ENCODE measurements around the gene CHDH.

The CHDH gene, protein sequence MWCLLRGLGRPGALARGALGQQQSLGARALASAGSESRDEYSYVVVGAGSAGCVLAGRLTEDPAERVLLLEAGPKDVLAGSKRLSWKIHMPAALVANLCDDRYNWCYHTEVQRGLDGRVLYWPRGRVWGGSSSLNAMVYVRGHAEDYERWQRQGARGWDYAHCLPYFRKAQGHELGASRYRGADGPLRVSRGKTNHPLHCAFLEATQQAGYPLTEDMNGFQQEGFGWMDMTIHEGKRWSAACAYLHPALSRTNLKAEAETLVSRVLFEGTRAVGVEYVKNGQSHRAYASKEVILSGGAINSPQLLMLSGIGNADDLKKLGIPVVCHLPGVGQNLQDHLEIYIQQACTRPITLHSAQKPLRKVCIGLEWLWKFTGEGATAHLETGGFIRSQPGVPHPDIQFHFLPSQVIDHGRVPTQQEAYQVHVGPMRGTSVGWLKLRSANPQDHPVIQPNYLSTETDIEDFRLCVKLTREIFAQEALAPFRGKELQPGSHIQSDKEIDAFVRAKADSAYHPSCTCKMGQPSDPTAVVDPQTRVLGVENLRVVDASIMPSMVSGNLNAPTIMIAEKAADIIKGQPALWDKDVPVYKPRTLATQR

DNA sequence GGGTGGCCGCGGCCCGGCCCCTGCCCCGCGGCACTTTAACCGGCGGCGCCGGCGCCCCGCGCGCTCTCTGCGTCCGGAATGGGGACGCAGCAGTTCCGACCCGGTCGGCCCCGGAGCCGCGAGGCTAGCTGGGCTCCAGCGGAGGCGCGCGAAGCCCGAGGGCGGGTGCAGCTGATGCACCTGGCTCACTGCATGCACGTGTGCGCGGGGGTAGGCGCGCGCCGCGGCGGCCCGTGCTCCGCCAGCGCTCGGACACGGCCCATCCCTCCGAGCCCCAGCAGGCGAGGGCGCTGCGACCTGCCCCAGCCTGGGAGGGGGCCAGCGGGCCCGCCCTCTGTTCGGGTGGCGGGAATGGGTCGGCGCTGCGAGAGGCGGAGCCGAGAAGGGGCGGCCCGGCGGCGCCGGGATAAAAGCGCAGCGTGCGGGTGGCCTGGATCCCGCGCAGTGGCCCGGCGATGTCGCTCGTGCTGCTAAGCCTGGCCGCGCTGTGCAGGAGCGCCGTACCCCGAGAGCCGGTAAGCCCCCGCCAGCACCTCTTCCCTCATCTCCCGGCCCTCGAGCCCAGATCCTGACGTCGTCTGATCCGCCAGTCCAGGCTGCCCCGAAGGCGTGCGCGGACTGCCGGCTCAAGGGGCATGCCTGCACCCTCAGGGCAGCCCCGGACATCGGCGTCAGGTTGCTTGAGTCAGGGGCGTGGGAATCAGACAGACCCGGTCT, at the start of gene CHDH, which contains the start of gene IL17RB:
CHDH (minus strand) TSS at position 286 of the 717 bp plus-strand sequence. CDS start 22,411 bp downstream, outside the sequence.
IL17RB (plus strand) TSS at position 435 of the 717 bp plus-strand sequence; CDS start at position 456, 21 bp downstream.
- no peak for DNase-seq (ENCODE audit: low spot score)

DNA sequence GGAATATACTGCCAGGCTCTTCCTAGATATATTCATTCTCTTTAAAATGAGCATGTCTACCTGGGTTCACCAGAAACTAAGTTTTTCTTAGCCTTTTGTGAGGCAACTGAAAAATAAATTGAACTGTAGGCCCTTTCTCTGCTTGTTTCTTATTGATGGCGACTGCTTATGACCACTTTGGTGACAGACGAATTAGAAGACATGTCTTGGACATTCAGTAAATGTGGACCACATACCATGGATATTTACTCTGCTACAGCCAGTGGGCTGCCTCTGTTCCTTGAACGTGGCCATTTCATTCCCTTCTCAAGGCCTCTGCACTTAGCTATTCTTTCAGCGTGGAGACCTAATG, 46.0 kb upstream of the CHDH start:
- FAIRE-seq (no peak), DNase-seq (ENCODE audit: low spot score) (no peak)

More for the DNA sequence above, at the start of gene CHDH, which contains the start of gene IL17RB:
- no peak for FAIRE-seq

DNA sequence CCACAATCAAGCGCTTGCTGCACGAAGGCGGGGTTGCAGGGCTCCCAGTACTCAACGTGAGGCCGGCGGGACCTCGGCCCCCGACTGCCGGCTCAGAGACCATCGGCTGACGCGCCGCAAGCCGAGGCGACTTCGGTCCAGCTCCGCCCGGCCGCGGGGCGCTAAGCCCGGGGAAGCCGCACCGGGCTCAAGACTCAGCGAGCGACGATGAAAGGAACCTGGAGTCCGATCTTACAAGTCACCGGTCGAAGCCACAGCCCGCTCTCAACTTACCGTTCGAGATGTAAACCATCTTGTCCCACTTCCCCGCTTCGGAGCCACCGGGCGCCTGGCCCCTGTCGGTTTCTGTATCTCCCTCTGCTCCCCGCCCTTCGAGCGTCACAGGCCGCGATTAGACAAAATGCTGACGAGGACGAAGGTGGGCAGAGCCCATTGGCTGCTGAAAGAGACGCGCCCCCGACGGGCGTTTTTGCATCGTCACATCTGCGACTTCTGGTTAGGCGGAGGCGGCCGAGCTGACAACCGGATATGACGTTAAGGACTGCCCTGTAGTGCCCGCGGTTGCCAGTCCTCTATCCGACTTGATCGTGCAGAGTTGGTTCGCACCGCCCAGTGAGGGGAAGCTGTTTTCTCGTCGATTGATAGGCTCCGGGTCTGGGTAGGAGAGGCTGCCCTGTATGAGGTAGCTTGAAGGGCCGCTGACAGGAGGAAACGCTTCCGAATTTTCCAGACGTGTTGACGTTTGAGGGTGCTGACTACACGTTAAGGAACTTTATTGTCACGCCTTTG, 45.5 kb upstream of the CHDH start, which contains the start of gene SELENOK:
SELENOK (minus strand) TSS at position 363 of the 789 bp plus-strand sequence.
- DNase-seq (ENCODE audit: low spot score) (peak; percentile 93), FAIRE-seq (peak; percentile 91)

DNA sequence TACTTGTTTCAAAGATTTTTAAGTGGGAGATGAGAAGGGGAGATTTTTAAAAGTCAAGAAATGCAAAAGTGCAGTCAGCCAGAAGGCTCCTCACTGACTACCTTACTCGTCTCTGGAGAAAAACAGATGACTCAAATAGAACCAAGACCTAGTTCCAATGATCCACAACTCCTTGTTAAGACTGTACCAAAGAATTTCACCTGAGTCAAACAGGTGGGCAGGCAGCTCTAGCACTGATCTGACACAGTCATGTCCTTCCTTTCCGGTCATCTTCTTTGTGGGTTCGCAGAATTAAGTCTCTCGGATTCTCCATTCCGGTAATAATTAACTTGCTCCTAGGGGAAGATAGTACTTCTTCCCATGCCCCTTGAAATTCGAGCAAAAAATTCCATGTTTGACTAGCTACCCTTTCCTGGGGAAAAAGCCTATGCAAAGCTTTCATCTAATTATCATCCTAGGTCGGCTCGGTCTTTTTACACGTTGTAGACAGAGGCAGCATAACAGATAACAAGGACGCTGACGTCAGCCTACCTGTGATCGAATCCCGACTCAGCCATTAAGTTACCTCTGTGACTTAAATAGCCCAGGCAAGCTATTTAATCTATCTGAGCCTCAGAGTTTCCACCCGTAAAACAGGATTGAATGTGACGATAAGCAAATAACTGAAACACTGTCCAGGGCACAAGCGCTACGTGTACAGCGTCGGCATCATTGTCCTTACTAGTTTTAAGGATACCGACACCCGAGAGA, 44.7 kb upstream of the CHDH start:
- DNase-seq (ENCODE audit: low spot score): no peak
- FAIRE-seq: no peak

DNA sequence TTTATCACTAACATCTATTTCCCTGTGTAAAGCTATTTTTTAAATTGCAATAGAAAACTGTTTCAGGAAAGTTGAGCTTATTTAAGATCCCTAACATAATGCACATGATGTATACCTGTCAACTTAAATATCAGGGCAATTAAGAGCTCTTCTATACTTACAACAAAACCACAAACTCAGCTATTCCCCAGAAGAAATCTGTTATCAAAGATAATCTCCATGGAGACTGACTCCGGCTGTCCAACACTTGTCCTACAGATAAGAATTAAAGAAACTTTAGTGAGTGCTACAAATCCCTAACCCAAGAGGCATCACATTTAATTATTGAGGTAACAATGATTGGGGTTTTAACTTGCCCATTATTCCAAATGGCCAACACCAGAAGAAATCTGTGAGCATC, 42.0 kb upstream of the CHDH start:
- FAIRE-seq: no peak
- no peak for DNase-seq (ENCODE audit: low spot score)

DNA sequence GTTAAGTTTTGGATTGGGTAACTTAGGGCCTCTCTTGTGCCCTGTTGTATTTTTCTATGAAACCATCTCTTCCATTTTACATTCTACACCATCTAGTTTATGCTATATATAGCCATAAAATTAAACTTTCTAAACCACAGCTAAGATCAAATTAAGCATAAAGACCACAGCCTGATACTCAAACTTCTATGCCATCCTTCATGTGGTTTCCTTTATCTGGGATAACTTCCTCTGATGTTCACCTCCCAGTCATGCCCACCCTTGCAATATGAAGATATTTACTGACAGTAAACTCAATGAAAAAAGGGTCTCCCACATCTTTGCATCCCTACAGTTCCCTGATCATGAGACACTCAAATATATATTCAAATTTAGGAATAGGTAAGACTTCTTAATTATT, 41.2 kb upstream of the CHDH start:
- FAIRE-seq: no peak
- DNase-seq (ENCODE audit: low spot score): no peak

DNA sequence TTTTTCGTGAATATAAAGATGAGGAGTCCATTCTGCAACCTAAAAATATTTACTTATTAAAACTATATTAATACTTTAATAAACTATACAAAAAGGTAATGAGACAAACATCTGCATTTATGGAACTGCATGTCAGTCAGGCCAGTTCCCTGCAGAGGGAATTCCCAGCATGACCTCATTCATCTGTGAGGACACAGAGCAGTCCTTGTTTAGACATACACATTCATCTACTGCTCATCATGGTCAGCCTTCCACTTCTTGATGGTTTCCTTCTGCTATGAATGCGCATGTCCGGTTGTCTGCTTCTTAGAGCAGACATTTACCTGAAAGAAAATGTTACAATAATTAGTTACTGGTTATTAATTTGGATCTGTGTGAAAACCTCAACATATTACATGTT, 39.0 kb upstream of the CHDH start:
- FAIRE-seq: no peak
- DNase-seq (ENCODE audit: low spot score): peak; percentile 24

DNA sequence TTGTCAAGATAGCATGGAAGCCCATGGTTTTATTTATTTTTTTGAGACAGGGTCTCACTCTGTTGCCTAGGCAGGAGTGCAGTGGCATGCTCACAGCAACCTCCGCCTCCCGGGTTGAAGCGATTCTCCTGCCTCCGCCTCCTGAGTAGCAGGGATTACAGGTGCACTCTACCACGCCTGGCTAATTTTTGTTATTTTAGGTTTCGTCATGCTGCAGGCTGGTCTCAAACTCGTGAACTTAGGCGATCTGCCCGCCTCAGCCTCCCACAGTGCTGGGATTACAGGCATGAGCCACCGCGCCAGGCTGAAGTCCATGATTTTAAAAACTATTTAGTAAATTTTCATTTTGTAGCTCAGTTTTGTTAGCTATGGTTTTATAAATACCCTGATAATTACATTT, 38.4 kb upstream of the CHDH start:
- FAIRE-seq (no peak), DNase-seq (ENCODE audit: low spot score) (no peak)

DNA sequence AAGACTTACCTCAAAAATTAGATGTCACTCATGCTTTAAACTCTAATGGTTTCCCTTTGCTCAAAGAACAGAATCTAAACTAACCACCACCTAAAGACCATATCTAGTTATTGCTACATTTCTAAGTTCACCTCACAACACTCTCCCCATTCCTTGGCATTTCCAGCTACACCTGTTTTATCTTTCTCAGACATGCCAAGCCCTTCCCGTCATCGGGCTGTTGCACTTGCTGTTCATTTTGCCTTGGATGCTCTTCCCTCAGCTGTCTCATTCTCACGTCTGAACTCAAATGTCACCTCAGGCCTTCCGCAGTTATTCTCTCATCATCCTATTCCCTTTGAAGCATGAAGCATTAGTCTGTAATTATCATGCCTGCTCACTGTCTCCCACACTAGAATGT, 36.8 kb upstream of the CHDH start:
- FAIRE-seq: no peak
- DNase-seq (ENCODE audit: low spot score): no peak

DNA sequence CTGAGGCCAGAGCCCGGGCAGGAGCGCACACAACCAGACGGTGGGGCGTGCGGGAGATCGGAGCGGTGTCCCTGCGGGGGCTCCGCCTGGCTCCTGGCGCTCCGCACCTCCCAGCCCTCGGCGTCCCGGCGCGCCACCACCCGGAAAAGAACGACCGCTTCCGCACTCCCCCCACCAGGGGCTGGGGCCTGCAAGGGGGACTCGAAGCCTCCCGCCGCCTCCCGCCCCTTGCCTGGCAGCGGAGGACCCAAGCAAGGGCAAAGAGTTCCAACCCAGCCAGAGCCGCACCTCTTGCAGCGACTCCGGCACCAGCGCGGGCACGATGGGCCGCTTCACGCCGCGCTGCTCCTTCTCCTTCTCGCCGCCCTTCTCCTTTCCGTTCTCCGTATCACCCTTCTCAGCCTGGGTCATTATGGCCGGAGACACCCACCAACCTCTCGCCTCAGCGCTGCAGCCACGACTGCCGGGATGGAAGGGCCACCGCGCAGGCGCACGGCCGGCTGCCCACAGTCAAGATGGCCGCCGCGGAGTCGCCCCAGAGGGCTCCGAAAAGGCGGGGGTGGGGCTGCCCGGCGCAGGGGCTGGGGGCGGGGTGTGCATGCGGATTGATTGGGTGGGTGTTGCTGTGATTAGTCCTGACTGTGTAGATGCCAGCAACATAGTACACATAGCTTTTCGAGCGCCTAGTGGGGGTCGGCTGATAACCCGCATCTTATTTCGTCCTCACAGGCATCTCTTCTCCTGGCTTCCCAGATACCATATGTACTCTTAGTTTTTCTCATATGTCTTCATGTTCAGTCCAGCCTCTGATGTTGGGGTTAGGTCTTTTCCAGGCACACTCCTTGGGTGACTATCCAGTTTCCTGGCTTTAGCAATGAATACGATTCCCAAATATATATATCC, 35.7 kb upstream of the CHDH start, which contains the start of gene ACTR8:
ACTR8 (minus strand) TSS at position 462 of the 903 bp plus-strand sequence; CDS start at position 411, 51 bp downstream.
- FAIRE-seq (no peak), DNase-seq (ENCODE audit: low spot score) (peak; percentile 63)

DNA sequence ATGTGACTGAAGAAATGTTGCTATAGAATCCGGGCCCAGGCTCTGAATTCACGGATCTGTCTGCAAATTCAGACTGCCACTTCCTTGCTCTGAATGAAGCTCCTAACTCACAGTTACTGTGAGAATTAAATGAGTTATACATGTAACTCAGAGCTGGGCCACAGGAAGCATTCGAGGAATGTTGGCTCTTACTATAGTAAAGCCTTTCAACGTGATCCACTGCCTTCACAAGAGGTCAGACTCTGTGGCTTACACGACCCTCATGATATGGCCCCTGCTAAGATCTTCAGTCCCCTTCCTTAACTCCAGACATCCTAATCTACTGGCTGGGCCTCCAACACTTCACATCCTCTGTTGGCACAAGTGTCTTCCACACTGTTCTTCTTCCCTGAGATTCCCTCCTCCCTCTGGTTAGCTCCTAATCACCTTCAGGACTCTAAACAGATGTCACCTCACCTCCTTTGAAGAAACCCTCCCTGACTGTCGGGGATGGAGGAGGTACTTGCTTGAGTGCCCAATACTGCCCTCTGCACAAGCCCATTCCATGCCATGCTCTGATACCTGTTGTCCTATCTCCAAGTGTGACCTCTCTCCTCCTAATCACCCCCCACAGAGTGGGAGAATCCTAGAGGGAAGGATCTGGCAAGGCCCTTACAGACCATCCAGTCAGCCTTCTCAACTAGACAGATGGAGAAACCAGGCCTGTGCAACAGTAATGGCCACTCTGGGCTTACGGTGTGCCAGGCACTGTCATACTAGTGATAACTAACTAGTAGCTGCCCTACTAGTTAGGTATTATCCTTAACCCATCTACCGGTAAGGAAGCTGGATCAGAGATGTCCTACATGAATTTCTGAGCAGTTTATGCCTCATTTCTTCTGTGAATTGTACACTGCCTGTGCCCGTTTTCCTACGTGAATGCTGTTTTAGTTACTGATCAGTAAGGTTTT, 34.5 kb upstream of the CHDH start:
- no peak for DNase-seq (ENCODE audit: low spot score)
- no peak for FAIRE-seq

DNA sequence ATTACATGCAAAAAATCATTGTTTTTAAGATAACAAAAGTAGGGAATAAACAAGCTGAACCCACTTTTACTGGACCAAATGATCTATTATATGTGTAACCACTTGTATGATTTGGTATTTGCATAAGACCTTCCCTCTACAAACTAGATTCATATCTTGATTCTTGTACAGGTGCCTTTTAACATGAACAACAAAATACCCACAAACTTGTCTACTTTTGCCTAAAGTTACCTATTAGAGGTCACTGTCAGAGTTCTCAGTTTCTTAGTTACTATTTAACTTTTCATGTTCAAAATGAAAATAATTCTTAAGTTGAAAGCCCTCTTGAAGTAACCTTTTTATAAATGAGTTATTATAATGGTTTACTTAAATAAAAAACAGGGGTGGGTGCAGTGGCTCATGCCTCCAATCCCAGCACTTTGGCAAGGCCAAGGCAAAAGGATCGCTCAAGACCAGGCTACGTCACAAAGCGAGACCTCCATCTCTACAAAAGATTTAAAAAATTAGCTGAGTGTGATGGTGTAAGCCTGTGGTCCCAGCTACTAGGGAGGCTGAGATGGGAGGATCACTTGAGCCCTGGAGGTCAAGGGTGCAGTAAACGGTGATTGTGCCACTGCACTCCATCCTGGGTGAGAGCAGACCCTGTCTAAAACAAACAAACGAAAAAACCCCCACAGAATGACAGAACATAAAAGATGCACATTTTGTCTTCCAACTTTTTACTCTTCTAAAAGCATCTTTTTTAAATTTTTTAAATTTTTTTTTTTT, 19.7 kb upstream of the CHDH start:
- FAIRE-seq (no peak), DNase-seq (ENCODE audit: low spot score) (no peak)

DNA sequence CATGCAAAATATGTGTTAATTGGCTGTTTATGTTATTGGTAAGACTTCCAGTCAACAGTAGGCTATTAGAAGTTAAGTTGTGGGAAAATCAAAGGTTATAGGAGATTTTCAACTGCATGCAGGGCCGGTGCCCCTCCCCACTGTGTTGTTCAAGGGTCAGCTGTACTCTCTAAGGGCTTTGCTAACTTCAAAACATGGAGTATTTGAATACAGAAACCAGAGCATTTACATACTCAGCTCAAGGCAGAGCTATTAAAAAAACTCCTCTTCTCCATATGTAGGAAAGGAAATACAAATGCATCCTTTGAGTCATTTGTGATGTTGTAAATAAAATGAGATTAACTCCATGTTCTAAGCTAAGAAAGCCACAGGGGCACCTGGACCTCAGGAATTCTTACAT, 16.9 kb upstream of the CHDH start:
- no peak for FAIRE-seq

DNA sequence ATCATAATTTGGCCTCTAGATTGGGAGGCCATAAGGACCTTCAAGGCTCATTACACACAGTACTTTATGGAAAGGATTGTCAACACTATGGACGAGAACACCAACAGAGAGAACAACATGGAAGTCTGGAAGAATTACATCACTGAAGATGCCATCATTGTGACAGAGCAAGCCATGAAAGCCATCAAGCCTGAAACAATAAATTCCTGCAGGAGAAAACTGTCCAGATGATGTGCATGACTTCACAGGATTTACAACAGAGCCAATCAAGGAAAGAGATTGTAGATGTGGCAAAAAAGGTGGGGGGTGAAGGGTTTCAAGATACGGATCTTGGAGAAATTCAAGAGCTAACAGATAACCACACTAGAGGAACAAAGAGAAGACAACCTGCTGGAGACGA, 16.0 kb upstream of the CHDH start:
- FAIRE-seq: no peak
- DNase-seq (ENCODE audit: low spot score): no peak

More for the DNA sequence above, 16.9 kb upstream of the CHDH start:
- no peak for DNase-seq (ENCODE audit: low spot score)

DNA sequence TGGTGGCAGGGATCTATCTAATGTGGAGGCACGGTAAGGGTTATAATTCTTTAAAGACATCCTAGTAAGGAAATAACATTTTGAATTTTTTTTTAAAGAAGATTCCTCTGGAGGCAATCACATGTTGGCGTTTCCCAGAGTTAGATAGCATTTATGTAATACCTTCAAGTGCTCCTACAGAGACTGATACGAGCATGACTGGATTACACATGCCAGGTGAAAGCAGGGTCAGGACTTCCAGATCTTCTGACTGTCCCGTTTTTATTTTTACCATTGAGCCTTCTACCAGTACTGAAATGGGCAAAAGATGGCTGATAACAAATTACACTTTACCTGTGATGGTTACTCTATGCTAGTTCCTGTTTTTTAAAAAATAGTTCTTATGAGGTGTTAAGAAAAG, 14.0 kb upstream of the CHDH start:
- FAIRE-seq: no peak
- no peak for DNase-seq (ENCODE audit: low spot score)

DNA sequence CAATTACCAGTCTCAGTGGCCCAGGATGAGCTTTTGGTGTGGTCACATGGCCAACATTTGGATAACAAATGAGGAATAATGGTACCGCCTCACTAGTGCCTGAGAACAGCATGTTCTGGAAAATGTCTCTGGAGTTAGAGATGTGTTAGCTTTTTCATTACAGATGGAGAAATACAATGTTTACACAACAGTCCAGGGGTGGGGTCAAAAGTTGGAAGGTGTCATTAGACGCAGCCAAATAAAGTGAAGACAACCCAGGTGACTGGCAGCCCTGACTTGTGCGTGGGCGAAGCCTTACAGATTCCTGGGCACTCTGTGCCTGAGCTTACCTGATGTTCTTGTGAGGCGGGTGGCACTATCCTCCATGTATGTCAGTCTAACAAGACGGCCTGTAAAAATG, 13.0 kb upstream of the CHDH start:
- DNase-seq (ENCODE audit: low spot score) (no peak), FAIRE-seq (no peak)

DNA sequence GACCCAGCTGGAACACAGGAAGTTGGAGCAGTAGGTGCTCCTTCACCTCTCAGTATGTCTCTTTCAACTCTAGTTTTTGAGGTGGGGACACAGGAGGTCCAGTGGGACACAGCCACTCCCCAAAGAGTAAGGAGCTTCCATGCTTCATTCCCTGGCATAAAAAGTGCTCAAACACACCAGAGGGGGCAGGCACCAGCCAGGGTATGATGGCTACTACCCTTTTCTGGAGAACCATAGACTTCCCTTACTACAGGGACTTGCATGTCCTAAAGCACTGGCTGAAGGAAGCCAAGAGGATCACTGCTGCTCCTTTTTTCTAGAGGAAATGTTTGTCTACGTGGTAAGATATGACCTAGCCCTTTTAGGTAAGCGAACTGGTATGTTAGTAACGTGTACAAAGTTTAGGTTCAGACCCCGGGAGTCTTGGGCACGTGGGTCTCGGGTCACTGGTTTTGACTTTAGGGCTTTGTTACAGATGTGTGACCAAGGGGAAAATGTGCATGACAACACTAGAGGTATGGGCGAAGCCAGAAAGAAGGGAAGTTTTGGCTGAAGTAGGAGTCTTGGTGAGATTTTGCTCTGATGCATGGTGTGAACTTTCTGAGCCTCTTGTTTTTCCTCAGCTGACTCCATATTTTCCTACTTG, 12.0 kb upstream of the CHDH start:
- no peak for DNase-seq (ENCODE audit: low spot score)
- FAIRE-seq: no peak
